Epithelial cell of esophagus (primary cell): ENCODE data around the gene FAM3A.

ENCODE experiments used
- DNase-seq: peaks from one replicate; pipeline ENCODE4 v3.0.0; 2010; ENCODE audit warnings: low read depth
- H3K4me3 ChIP-seq: 2 replicates; pipeline ENCODE4 v1.5.1; 2011; ENCODE audit warnings: mild to moderate bottlenecking, low read length, control low read depth
- TF ChIP-seq, protein P1 (sequence below): IDR thresholded peaks from 2 replicates; pipeline ENCODE4 v1.5.1; 2011; ENCODE audit warnings: low read depth, mild to moderate bottlenecking, low read length, control low read depth, inconsistent platforms; ENCODE audit not compliant: insufficient read depth; ENCODE audit errors: missing control alignments

The FAM3A gene

DNA sequence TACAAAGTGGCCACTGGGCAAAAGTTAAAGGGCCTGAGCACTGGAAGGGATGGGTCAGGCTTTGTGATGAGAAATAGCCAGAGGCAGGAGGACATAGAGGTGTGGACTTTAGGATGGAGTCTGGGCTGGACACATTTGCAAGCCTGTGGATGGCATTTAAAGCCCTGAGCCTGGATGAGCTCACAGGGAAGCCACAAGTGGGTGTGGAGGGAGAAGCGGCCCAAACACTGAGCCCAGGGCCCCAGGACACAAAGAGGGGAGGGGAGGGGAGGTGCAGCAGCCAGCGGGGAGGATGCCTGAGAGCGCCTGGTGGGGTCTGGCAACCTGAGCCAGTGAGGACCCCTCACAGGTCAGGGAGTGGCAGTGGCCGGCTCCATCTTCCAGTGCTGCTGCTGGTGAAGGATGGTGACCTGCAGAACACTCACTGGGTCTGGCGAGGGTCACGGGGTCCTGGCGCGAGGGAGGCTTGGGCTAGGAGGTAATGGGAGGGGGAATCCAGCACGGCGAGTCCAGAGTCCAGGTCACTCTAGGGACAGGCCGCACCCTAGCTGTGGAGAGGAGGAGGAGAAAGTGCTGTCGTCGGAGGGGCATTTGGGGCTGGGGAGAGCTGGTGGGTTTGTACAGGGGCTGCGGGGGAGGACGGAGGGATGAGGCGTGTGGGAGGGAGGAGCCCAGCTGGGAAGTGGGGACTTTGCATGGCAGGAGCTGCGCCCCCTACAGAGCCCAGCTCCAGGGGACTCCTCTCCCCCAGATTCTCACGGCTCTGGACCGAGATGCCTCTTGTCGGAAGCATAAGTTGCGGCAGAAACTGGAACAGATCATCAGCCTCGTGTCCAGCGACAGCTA is 44.0 kb downstream of the FAM3A start:
- DNase-seq: no peak
- H3K4me3 ChIP-seq: no peak overlapping the region
- TF ChIP-seq, protein P1, sequence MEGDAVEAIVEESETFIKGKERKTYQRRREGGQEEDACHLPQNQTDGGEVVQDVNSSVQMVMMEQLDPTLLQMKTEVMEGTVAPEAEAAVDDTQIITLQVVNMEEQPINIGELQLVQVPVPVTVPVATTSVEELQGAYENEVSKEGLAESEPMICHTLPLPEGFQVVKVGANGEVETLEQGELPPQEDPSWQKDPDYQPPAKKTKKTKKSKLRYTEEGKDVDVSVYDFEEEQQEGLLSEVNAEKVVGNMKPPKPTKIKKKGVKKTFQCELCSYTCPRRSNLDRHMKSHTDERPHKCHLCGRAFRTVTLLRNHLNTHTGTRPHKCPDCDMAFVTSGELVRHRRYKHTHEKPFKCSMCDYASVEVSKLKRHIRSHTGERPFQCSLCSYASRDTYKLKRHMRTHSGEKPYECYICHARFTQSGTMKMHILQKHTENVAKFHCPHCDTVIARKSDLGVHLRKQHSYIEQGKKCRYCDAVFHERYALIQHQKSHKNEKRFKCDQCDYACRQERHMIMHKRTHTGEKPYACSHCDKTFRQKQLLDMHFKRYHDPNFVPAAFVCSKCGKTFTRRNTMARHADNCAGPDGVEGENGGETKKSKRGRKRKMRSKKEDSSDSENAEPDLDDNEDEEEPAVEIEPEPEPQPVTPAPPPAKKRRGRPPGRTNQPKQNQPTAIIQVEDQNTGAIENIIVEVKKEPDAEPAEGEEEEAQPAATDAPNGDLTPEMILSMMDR: no peak

DNA sequence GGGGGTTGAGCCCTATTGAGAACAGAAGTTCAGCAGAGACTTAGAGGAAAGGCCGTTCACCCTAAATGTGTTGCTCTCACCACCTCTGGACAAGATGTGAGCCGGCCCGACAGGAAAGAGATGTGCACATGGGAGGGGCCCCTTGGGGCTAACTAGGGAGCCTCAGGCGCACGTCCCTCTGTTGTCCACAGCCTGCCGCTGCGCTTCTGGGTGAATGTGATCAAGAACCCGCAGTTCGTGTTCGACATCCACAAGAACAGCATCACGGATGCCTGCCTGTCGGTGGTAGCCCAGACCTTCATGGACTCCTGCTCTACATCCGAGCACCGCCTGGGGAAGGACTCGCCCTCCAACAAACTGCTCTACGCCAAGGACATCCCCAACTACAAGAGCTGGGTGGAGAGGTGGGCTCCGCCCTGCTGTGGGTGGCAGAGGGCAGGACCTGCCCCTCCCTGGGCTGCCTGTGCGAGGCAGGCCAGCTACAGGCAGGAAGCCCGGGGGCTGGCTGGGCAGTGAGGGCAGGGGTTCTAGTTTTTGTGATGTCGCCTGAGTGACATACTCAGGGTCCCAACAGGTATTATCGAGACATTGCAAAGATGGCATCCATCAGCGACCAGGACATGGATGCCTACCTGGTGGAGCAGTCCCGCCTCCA is 45.0 kb downstream of the FAM3A start:
- TF ChIP-seq, protein P1: no peak
- no peak overlapping the region for H3K4me3 ChIP-seq
- DNase-seq: no peak

DNA sequence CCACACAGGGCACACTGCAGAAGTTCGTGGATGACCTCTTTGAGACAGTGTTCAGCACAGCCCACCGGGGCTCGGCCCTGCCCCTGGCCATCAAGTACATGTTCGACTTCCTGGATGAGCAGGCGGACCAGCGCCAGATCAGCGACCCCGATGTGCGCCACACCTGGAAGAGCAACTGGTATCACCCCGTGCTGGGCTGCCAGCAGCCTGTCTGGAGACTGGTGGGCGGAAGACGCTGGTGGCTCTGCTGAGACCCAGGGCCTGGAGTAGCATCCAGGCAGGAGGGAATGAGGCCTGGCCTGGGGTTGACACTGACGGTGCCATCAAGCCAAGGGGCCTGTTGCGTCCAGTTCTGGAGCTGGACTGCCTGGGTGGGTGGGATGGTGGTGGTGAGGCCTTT is 45.6 kb downstream of the FAM3A start:
- TF ChIP-seq, protein P1: no peak
- no peak for DNase-seq
- no peak overlapping the region for H3K4me3 ChIP-seq

DNA sequence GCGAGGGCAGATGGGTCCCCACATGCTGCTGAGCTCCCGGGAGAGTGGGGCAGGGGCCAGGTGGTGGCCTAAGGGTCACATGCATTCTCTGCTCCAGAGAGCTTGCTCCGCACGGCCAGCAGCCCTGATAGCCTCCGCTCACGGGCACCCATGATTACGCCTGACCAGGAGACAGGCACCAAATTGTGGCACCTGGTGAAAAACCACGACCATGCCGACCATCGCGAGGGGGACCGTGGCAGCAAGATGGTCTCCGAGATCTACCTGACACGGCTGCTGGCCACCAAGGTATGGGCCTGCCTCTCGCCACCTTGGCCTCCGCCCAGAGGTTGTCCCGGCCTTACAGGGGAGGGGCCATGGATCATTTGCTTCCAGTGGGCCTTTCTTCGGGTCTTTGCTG is 46.2 kb downstream of the FAM3A start:
- no peak overlapping the region for H3K4me3 ChIP-seq
- TF ChIP-seq, protein P1: no peak
- DNase-seq: no peak

DNA sequence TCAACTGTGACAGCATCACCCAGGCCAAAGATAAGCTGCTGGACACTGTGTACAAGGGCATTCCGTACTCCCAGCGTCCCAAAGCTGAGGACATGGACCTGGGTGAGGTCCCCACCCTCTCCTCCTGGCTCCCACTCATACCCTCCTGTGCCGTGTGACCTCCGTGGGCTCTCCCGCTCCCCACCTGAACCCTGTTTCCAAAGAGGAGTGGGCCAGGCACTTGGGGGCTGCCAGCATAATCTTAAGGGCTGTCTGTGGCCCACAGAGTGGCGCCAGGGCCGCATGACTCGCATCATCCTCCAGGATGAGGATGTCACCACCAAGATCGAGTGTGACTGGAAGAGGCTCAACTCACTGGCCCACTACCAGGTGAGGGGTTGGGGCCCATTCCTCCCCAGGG is 46.9 kb downstream of the FAM3A start:
- no peak for DNase-seq
- TF ChIP-seq, protein P1: no peak
- no peak overlapping the region for H3K4me3 ChIP-seq

DNA sequence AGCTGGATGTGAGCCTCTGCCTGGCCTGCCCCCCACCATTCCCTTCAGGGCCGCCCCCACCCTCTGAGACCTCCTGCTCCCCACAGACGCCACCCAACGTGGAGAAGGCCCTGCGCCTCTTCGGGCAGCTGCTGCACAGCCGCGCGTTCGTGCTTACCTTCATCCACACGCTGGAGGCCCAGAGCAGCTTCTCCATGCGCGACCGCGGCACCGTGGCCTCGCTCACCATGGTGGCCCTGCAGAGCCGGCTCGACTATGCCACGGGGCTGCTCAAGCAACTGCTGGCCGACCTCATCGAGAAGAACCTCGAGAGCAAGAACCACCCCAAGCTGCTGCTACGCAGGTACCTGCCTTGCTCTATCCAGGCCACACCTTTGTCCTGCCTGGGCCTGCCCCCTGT is 47.8 kb downstream of the FAM3A start:
- DNase-seq: no peak
- H3K4me3 ChIP-seq: no peak overlapping the region
- TF ChIP-seq, protein P1: no peak
